PC-9 (cell line): ENCODE data around the gene SCN3A. TPM values are rescaled to one million over a fixed set of nuclear protein-coding genes. Genes with fewer than 3 reads are reported as not detected.

Experiments
- BruUV-seq: library from RNA; stranded (reverse); fragments of 400-500 nt; replicated peaks from 2 replicates; lab custom pipeline; 2021; lab: Mats Ljungman, UMichigan
- CTCF ChIA-PET: fragments of 300-600 bp; sonication (Branson Sonifier 250); formaldehyde crosslinking; loops from one replicate; lab custom pipeline; 2022; ENCODE audit warnings: antibody characterized with exemption; lab: Charles Lee
- POLR2A ChIA-PET: fragments of 300-600 bp; sonication (Branson Sonifier 250); formaldehyde crosslinking; loops from one replicate; lab custom pipeline; 2022; ENCODE audit warnings: antibody characterized with exemption; ENCODE audit not compliant: unreplicated experiment; lab: Charles Lee
- DNase-seq, 2 experiments: peaks; one replicate each; pipeline versions ENCODE4 v3.0.0 to v3.0.0-alpha.2; 2015 to 2022; ENCODE audit warnings: mixed read lengths in 1 of 2
- H2AFZ ChIP-seq: fragments of 200-600 bp; sonication (generic); 2 replicates; pipeline ENCODE4 v1.8.1; 2017; ENCODE audit warnings: antibody characterized with exemption
- H3F3A ChIP-seq: fragments of 200-600 bp; sonication (generic); 2 replicates; pipeline ENCODE4 v1.8.1; 2017; ENCODE audit warnings: antibody characterized with exemption, mild to moderate bottlenecking, low read depth; ENCODE audit not compliant: insufficient read depth
- H3K27ac ChIP-seq: fragments of 200-600 bp; sonication (generic); 2 replicates; pipeline ENCODE4 v1.6.1; 2016; ENCODE audit warnings: mixed run types
- H3K27me3 ChIP-seq: fragments of 200-600 bp; sonication (generic); 2 replicates; pipeline ENCODE4 v1.6.1; 2016; ENCODE audit warnings: low read depth, mixed run types; ENCODE audit not compliant: insufficient read depth
- H3K36me3 ChIP-seq: fragments of 200-600 bp; sonication (generic); 2 replicates; pipeline ENCODE4 v1.6.1; 2016; ENCODE audit warnings: low read depth, mixed run types
- H3K4me1 ChIP-seq: fragments of 200-600 bp; sonication (generic); replicated peaks from 2 replicates; pipeline ENCODE4 v1.6.1; 2016; ENCODE audit warnings: mixed run types; ENCODE audit not compliant: insufficient read depth
- H3K4me2 ChIP-seq: fragments of 200-600 bp; sonication (generic); 2 replicates; pipeline ENCODE4 v1.6.1; 2017; ENCODE audit warnings: mixed run types
- H3K4me3 ChIP-seq: fragments of 200-600 bp; sonication (generic); 2 replicates; pipeline ENCODE4 v1.6.1; 2016; ENCODE audit warnings: mixed run types
- H3K79me2 ChIP-seq: fragments of 200-600 bp; sonication (generic); 2 replicates; pipeline ENCODE4 v1.6.1; 2017; ENCODE audit warnings: low read depth, mixed run types
- H3K9me2 ChIP-seq: fragments of 200-600 bp; sonication (generic); 2 replicates; pipeline ENCODE4 v1.8.1; 2017; ENCODE audit warnings: mild to moderate bottlenecking; ENCODE audit not compliant: insufficient read depth
- H3K9me3 ChIP-seq: fragments of 200-600 bp; sonication (generic); 2 replicates; pipeline ENCODE4 v1.8.1; 2016; ENCODE audit warnings: low read depth; ENCODE audit not compliant: insufficient read depth
- H4K20me1 ChIP-seq: fragments of 200-600 bp; sonication (generic); 2 replicates; pipeline ENCODE4 v1.8.1; 2017; ENCODE audit not compliant: insufficient read depth
- EZH2 ChIP-seq: fragments of 200-600 bp; sonication (generic); IDR thresholded peaks from 2 replicates; pipeline ENCODE4 v1.8.0; 2017; ENCODE audit warnings: antibody characterized with exemption, low read depth
- intact Hi-C: fragments of 100-400 bp; cut with micrococcal nuclease; formaldehyde crosslinking; loops from one replicate; pipeline ENCODE4 v1.10.0; 2022; ENCODE audit not compliant: unreplicated experiment
- total RNA-seq: library from RNA; stranded (reverse); gene quantifications from 2 replicates; pipeline ENCODE4 v1.2.3, GENCODE V29; 2021
- TF ChIP-seq, protein P1 (sequence below): fragments of 200-600 bp; sonication (generic); conservative IDR thresholded peaks from 2 replicates; pipeline ENCODE4 v1.6.1; 2017; ENCODE audit warnings: mixed run types, antibody characterized with exemption, mild to moderate bottlenecking, moderate library complexity

The SCN3A gene
- total RNA-seq, 1 experiment from 2014 or later, result not detected

DNA sequence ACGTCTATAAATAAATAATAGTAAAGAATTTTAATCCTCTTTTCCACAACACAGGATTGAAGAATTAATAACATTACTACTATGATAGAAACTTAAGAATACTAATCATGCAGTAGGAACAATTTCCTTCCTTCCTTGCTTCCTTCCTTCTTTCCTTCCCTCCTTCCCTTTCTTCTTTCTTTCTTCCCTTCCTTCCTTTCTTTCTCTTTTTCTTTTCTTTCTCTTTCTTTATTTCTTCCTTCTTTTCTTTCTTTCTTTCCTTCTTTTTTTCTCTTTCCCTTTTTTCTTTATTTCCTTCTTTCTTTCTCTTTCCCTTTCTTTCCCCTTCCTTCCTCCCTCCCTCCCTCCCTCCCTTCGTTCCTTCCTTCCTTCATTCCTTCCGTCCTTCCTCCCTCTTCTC lies 77.6 kb downstream of the SCN3A start:
- CTCF ChIA-PET, result no interaction called here
- TF ChIP-seq, protein P1, sequence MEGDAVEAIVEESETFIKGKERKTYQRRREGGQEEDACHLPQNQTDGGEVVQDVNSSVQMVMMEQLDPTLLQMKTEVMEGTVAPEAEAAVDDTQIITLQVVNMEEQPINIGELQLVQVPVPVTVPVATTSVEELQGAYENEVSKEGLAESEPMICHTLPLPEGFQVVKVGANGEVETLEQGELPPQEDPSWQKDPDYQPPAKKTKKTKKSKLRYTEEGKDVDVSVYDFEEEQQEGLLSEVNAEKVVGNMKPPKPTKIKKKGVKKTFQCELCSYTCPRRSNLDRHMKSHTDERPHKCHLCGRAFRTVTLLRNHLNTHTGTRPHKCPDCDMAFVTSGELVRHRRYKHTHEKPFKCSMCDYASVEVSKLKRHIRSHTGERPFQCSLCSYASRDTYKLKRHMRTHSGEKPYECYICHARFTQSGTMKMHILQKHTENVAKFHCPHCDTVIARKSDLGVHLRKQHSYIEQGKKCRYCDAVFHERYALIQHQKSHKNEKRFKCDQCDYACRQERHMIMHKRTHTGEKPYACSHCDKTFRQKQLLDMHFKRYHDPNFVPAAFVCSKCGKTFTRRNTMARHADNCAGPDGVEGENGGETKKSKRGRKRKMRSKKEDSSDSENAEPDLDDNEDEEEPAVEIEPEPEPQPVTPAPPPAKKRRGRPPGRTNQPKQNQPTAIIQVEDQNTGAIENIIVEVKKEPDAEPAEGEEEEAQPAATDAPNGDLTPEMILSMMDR, result no peak
- no peak for TF ChIP-seq EZH2

GRCh38 chr2:165122521-165122920 lies 81.3 kb downstream of the SCN3A start:
- Histone ChIP-seq H4K20me1 (no peaks in the 10 kb centered on the region), H3K9me2 (no peaks in the 10 kb centered on the region), H3K79me2 (no peaks in the 10 kb centered on the region), H3K4me3 (no peak overlapping the region), H3K4me2 (no peak overlapping the region), H3K4me1 (no peaks in the 10 kb centered on the region), H3K27me3 (no peaks in the 10 kb centered on the region), H2AFZ (no peak overlapping the region), H3K9me3 (no peaks in the 10 kb centered on the region), H3K27ac (no peak overlapping the region), H3K36me3 (no peaks in the 10 kb centered on the region), H3F3A (no peaks in the 10 kb centered on the region)
- TF ChIP-seq, protein P1, result no peak
- TF ChIP-seq EZH2, result no peak
- DNase-seq, result no peak
- BruUV-seq, result no TSS peak
- ChIA-PET POLR2A (no interaction called here), CTCF (no interaction called here)
- intact Hi-C loops, result no loop called here

More for the DNA sequence above, 77.6 kb downstream of the SCN3A start:
- Histone ChIP-seq H3F3A (no peaks in the 10 kb centered on the region), H3K9me2 (no peaks in the 10 kb centered on the region), H3K27me3 (no peaks in the 10 kb centered on the region), H3K4me2 (no peak overlapping the region), H4K20me1 (no peaks in the 10 kb centered on the region), H2AFZ (no peak overlapping the region), H3K9me3 (no peaks in the 10 kb centered on the region), H3K27ac (no peak overlapping the region), H3K4me3 (no peak overlapping the region), H3K36me3 (no peaks in the 10 kb centered on the region), H3K79me2 (no peaks in the 10 kb centered on the region), H3K4me1 (no peaks in the 10 kb centered on the region)
- no TSS peak for BruUV-seq
- intact Hi-C loops, result no loop called here
- no peak for DNase-seq
- POLR2A ChIA-PET, result no interaction called here

DNA sequence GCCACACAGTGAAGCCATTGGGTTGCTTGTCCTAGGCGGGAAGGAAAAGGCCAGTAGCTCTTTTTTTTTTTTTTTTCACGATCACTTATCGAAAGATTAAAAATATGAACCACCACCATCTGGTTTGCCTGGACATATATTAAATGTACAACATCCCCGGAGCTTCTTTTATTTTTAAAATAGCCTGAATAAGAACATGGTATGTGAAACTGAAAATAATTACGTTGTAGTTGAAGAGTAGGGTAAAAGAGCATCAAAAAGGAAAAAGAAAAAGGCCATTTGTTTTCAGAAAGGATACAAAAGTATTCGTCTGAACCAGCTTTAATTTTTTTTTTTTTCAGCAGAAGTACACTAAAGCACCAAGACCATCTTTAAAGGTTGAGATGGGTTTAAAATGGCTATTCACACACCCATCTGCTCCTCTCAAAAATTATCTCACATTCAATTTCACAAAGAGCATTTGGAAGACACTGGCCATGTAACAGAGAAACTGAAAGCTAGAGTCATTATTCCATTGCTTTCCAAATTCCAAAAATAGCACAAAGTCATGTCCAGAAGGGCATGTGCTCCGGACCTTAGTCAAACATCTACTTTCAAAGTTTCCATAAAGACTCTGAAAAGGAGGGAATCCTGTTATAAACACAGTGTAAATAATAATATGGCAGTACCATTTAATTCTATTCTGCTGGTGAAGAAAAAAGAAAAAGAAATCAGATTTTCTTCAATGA lies 82.9 kb downstream of the SCN3A start:
- Histone ChIP-seq H3K27me3 (no peaks in the 10 kb centered on the region), H3K36me3 (no peaks in the 10 kb centered on the region), H3F3A (no peaks in the 10 kb centered on the region), H2AFZ (no peak overlapping the region), H3K9me2 (no peaks in the 10 kb centered on the region), H4K20me1 (no peaks in the 10 kb centered on the region), H3K79me2 (no peaks in the 10 kb centered on the region), H3K9me3 (no peaks in the 10 kb centered on the region), H3K4me2 (no peak overlapping the region), H3K4me3 (no peak overlapping the region), H3K4me1 (no peaks in the 10 kb centered on the region), H3K27ac (no peak overlapping the region)
- ChIA-PET POLR2A (interaction anchor here (0.6 kb wide), 1 partner anchor 641 kb away, joined by 4 read pairs; no protein-coding TSS in a partner anchor), CTCF (interaction anchor here (0.6 kb wide), 1 partner anchor 105 kb away, joined by 5 read pairs; no protein-coding TSS in a partner anchor)
- DNase-seq, result no peak
- BruUV-seq, result no TSS peak
- intact Hi-C loops, result no loop called here
- TF ChIP-seq, protein P1, result no peak
- no peak for TF ChIP-seq EZH2
